Prostate gland (tissue), 2 donors: ENCODE results near the gene GLIS1. TPM values are rescaled to one million over a fixed set of nuclear protein-coding genes. Genes with fewer than 3 reads are reported as not detected.
"Not testable (repeated sequence)": the region's sequence is repeated elsewhere in the genome, so short reads cannot be mapped to it uniquely, and the experiment has no call there.

Experiments
- DNase-seq: peaks from one replicate; pipeline ENCODE4 v3.0.0-alpha.2; 2019; ENCODE audit warnings: low spot score
- H3K27ac ChIP-seq, 2 donors: fragments of 200-600 bp; sonication (generic); 2 replicates each; pipeline ENCODE4 v1.5.1; 2017 to 2019
- H3K27me3 ChIP-seq: fragments of 200-600 bp; sonication (generic); replicated peaks from 2 replicates; pipeline ENCODE4 v1.5.1; 2019; ENCODE audit not compliant: insufficient read depth
- H3K36me3 ChIP-seq, 2 donors: fragments of 200-600 bp; sonication (generic); 1 replicate in 1 of 2; 2 replicates in 1 of 2; pipeline versions ENCODE4 v1.5.1 to v1.8.1; 2017 to 2019
- H3K4me1 ChIP-seq: fragments of 200-600 bp; sonication (generic); replicated peaks from 2 replicates; pipeline ENCODE4 v1.5.1; 2019
- H3K4me3 ChIP-seq, 2 donors: fragments of 200-600 bp; sonication (generic); 2 replicates each; pipeline ENCODE4 v1.5.1; 2017 to 2019
- H3K9me3 ChIP-seq: fragments of 200-600 bp; sonication (generic); 2 replicates; pipeline ENCODE4 v1.5.1; 2017
- CTCF ChIP-seq, 4 experiments: fragments of 200-600 bp in 2 of 4; fragments of 450-650 bp in 2 of 4; sonication (generic) in 2 of 4; IDR thresholded peaks; 1 replicate in 3 of 4; 2 replicates in 1 of 4; pipeline ENCODE4 v1.5.1; 2016 to 2019; ENCODE audit warnings: antibody characterized with exemption in 4 of 4, mild to moderate bottlenecking in 2 of 4, moderate library complexity in 2 of 4
- POLR2A ChIP-seq: fragments of 450-650 bp; IDR thresholded peaks from one replicate; pipeline ENCODE4 v1.6.1; 2016; ENCODE audit warnings: antibody characterized with exemption, mild to moderate bottlenecking
- POLR2AphosphoS5 ChIP-seq: sonication (generic); formaldehyde crosslinking; IDR thresholded peaks from one replicate; pipeline ENCODE4 v1.6.1; 2017; ENCODE audit warnings: antibody characterized with exemption
- WGBS: methylation state at CpG from one replicate; pipeline ENCODE4 v1.1.5; 2018; 5-methylcytosine and 5-hydroxymethylcytosine counted together
- intact Hi-C: fragments of 100-400 bp; cut with DNase I; formaldehyde crosslinking; loops from one replicate; pipeline ENCODE4 v1.14.2; 2022
- total RNA-seq, 2 donors: library from RNA; depleted of rRNA; stranded (reverse); fragments of >200 nt; gene quantifications; one replicate each; pipeline ENCODE4 v1.1.0, GENCODE V29; 2016

GLIS1 gene
- total RNA-seq, 2 donors from 2014 or later = 1.1 to 8.1 TPM

GRCh38 chr1:53653200-53653575 lies 85.8 kb downstream of the GLIS1 start:
- Histone ChIP-seq H3K36me3 (no peaks in the 10 kb centered on the region), H3K27me3 (no peaks in the 10 kb centered on the region), H3K4me3 (no peak overlapping the region), H3K4me1 (no peaks in the 10 kb centered on the region), H3K9me3 (no peaks in the 10 kb centered on the region), H3K27ac (no peak overlapping the region)
- no peak for TF ChIP-seq POLR2A
- no peak for TF ChIP-seq CTCF (IDR thresholded peaks at IDR 0.05)
- no peak for TF ChIP-seq POLR2AphosphoS5
- 88% methylated on average over 7 of the region's 7 CpGs for WGBS
- DNase-seq = no peak
- intact Hi-C loops = no loop called here

- Histone ChIP-seq H3K4me3 (no peak overlapping the region), H3K36me3 (no peaks in the 10 kb centered on the region), H3K27ac (no peak overlapping the region), H3K4me1 (no peaks in the 10 kb centered on the region), H3K9me3 (no peaks in the 10 kb centered on the region), H3K27me3 (no peaks in the 10 kb centered on the region)
- TF ChIP-seq POLR2A (no peak), POLR2AphosphoS5 (no peak), CTCF (IDR thresholded peaks at IDR 0.05) (no peak)
- intact Hi-C loops = no loop called here
- DNase-seq = no peak
- WGBS = 90% methylated on average over 7 of the region's 7 CpGs
Observed at GRCh38 chr1:53652441-53653199, 86.3 kb downstream of the GLIS1 start.

- intact Hi-C loops = no loop called here
- no peaks in the 10 kb centered on the region for H3K4me1 ChIP-seq
- H3K27ac ChIP-seq = no peak overlapping the region
- no peaks in the 10 kb centered on the region for H3K9me3 ChIP-seq
- TF ChIP-seq CTCF (IDR thresholded peaks at IDR 0.05) (no peak), POLR2A (no peak), POLR2AphosphoS5 (no peak)
- no peak overlapping the region for H3K4me3 ChIP-seq
- 100% methylated on average over 1 of the region's 1 CpG for WGBS
- no peaks in the 10 kb centered on the region for H3K36me3 ChIP-seq
- no peak for DNase-seq
- no peaks in the 10 kb centered on the region for H3K27me3 ChIP-seq
Observed at GRCh38 chr1:53651356-53651755, 87.6 kb downstream of the GLIS1 start.

GRCh38 chr1:53648516-53648915 lies 90.4 kb downstream of the GLIS1 start:
- Histone ChIP-seq H3K4me1 (no peaks in the 10 kb centered on the region), H3K9me3 (no peaks in the 10 kb centered on the region), H3K4me3 (no peak overlapping the region), H3K27ac (no peak overlapping the region), H3K36me3 (no peaks in the 10 kb centered on the region), H3K27me3 (no peaks in the 10 kb centered on the region)
- no peak for DNase-seq
- WGBS = 89% methylated on average over 7 of the region's 7 CpGs
- TF ChIP-seq POLR2AphosphoS5 = no peak
- no peak for TF ChIP-seq POLR2A
- TF ChIP-seq CTCF (IDR thresholded peaks at IDR 0.05) = no peak
- intact Hi-C loops = no loop called here

GRCh38 chr1:53647915-53648314 lies 91.0 kb downstream of the GLIS1 start:
- H3K36me3 ChIP-seq, DNase-seq, H3K9me3 ChIP-seq, H3K4me3 ChIP-seq, H3K4me1 ChIP-seq, H3K27me3 ChIP-seq, intact Hi-C loops, H3K27ac ChIP-seq: not testable (repeated sequence)
- 97% methylated on average over 4 of the region's 4 CpGs for WGBS
